ENCODE measurements around the gene ZNF83.
"Not testable (repeated sequence)": the region's sequence is repeated elsewhere in the genome, so short reads cannot be mapped to it uniquely, and the experiment has no call there.

DNA sequence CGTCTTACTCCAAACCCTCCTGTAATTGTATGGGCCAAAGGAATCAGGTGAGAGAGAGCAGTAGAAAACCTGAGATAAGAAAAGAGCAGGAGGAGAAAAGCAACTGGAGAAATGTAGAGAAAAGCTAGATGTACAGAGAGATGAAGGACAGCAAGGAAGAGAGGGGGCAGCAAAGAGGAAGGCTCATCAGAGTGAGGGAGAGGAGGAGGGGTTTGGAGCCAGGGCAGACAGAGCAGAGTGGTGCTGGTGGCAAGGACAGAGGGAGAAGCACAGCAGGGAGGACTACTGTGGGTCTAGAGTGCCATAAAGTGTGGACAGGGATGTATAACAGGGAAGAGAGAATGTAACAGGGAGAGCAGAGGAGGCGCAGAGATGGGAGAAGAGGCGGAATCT, 36.2 kb downstream of the ZNF83 start:
- TF ChIP-seq CHD1, CEBPB (IDR thresholded peaks at IDR 0.05; ENCODE audit: low read depth, low read length): not testable (repeated sequence)
